IPS-20b (cell line): ENCODE measurements around the gene IGSF21.
A peak's percentile ranks its signal among the peaks of the same experiment; 100 is the strongest.

Experiments
- H3K27ac ChIP-seq: one replicate; pipeline ENCODE4 v1.5.1; 2013; ENCODE audit warnings: low read length
- H3K27me3 ChIP-seq: 2 replicates; pipeline ENCODE4 v1.6.1; 2013; ENCODE audit warnings: mild to moderate bottlenecking, low read length, inconsistent platforms; ENCODE audit not compliant: insufficient read depth
- H3K36me3 ChIP-seq: 2 replicates; pipeline ENCODE4 v1.6.1; 2013; ENCODE audit warnings: low read depth, mild to moderate bottlenecking, inconsistent platforms, low read length, moderate library complexity; ENCODE audit not compliant: insufficient read depth
- H3K4me1 ChIP-seq: 2 replicates; pipeline ENCODE4 v1.6.1; 2013; ENCODE audit warnings: mild to moderate bottlenecking, control low read depth, inconsistent platforms, low read length, moderate library complexity; ENCODE audit not compliant: insufficient read depth
- H3K4me3 ChIP-seq: 2 replicates; pipeline ENCODE4 v1.5.1; 2013; ENCODE audit warnings: mild to moderate bottlenecking, low read length, inconsistent platforms
- H3K9ac ChIP-seq: 2 replicates; pipeline ENCODE4 v1.6.1; 2013; ENCODE audit warnings: low read depth, mild to moderate bottlenecking, inconsistent platforms, low read length, moderate library complexity
- H3K9me3 ChIP-seq: 2 replicates; pipeline ENCODE4 v1.6.1; 2013; ENCODE audit warnings: mild to moderate bottlenecking, low read depth, low read length, inconsistent platforms; ENCODE audit not compliant: insufficient read depth

IGSF21 gene

GRCh38 chr1:18262726-18263125 is 155.1 kb downstream of the IGSF21 start:
- H3K9ac ChIP-seq, result peak overlapping the region; percentile 26; the same call in 1 of the 2 replicates
- no peaks in the 10 kb centered on the region for H3K36me3 ChIP-seq
- H3K4me3 ChIP-seq, result no peak overlapping the region
- H3K4me1 ChIP-seq, result peaks cover 30% of the 10 kb centered on the region; the same call in 1 of the 2 replicates
- H3K27ac ChIP-seq, result no peak overlapping the region
- H3K27me3 ChIP-seq, result no peaks in the 10 kb centered on the region; the same call in 1 of the 2 replicates
- H3K9me3 ChIP-seq, result no peaks in the 10 kb centered on the region

DNA sequence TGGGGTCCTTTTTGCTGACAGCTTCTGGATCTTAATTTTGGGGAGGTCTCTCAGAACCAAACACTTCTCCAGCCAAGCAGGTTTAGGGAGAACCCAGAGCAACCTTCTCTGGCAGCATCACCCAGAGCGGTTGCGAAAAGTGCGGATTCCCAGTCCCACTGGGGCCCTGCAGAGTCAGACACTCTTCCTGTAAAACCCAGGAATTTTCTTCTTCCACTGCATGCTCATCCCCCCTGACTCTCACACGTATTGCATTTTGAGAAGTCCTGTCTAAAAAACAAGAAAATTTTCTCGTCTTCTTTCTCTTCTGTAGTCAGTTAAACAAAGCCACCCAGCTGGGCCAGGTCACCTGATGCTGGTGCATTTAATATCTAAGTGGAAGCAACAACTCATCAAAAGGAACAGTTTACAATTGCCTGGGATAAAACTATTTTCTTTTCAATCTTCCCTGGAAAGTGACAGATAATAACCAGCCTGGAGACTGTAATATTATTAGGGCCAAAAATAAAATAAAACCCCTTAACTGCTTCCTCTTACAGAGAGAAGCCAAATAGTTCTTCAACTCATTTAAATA is 156.0 kb downstream of the IGSF21 start:
- no peaks in the 10 kb centered on the region for H3K36me3 ChIP-seq
- no peak overlapping the region for H3K27ac ChIP-seq
- H3K4me1 ChIP-seq, result peaks cover 30% of the 10 kb centered on the region; the same call in 1 of the 2 replicates
- no peak overlapping the region; the same call in 1 of the 2 replicates for H3K4me3 ChIP-seq
- no peaks in the 10 kb centered on the region for H3K9me3 ChIP-seq
- peak overlapping the region; percentile 36; the same call in 1 of the 2 replicates for H3K9ac ChIP-seq
- no peaks in the 10 kb centered on the region; the same call in 1 of the 2 replicates for H3K27me3 ChIP-seq

DNA sequence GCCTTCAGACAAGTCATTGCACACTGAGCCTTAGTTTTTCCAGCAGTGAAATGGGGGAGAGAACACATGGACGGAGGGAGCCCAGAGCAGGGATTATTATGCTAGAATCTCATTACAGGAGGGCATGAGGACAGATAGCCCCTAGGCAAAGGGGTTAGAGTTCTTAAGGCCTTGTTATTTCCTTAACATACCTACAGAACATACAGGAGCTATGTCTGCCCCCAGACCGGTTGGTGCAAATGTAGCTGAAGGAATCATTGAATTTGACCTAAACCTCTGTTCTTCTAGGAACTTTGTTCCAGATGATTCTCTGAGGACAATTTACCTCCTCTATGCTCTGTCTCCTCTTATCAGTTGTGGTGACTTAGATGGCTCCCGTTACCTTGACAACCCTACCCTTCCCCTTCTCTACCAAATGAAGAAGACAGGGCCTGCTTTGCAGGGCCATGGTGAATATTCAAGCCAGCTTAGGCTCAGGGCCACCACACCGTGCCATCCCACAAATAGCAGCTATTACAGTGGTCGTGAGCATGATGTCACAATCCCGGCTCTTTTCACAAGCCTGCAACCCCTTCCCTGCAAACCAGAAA is 156.9 kb downstream of the IGSF21 start:
- no peaks in the 10 kb centered on the region for H3K36me3 ChIP-seq
- peaks cover 30% of the 10 kb centered on the region; the same call in 1 of the 2 replicates for H3K4me1 ChIP-seq
- no peak overlapping the region for H3K4me3 ChIP-seq
- H3K9me3 ChIP-seq, result no peaks in the 10 kb centered on the region
- H3K27me3 ChIP-seq, result no peaks in the 10 kb centered on the region; the same call in 1 of the 2 replicates
- H3K27ac ChIP-seq, result no peak overlapping the region
- H3K9ac ChIP-seq, result no peak overlapping the region

DNA sequence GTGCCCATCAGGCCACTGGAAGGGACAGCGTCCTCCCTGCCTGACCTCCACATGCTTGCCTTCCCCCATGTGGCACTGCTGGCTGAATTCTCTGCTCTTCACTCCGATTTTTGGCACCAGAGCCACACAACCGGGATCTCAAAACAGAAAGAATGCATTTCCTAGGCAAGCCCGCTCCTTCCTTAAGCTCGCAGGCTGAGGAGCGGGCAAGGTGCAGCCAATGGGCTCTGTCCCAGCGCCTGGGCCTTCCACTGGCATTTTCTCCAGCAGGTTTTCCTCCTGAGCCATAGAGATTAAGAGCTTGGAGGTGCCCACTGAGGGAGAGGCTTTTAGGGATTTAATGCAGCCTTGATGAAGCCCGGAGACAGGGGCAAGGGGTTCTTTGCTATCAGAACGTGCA is 158.0 kb downstream of the IGSF21 start:
- peaks cover 30% of the 10 kb centered on the region; the same call in 1 of the 2 replicates for H3K4me1 ChIP-seq
- no peak overlapping the region for H3K9ac ChIP-seq
- no peaks in the 10 kb centered on the region for H3K36me3 ChIP-seq
- no peaks in the 10 kb centered on the region for H3K27me3 ChIP-seq
- H3K27ac ChIP-seq, result no peak overlapping the region
- H3K4me3 ChIP-seq, result no peak overlapping the region
- H3K9me3 ChIP-seq, result no peaks in the 10 kb centered on the region

DNA sequence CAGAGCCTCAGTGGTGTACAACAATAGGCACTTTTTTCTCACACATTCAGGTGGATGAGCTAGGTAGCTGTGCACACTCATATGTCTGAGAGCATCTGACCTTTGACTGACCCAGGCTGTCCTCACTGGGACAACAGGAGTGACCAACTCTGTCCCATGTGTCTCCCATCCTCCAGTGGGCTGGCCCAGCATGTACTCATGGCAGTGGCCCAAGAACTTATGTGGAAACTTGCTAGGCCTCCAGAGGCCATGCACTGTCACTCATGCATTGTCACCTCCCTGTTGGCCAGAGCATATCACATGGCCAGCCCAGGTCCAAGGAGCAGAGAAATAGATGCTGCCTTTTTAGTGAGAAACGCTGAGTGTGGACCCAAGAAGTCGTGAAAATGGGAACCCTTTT is 158.8 kb downstream of the IGSF21 start:
- H3K36me3 ChIP-seq, result no peaks in the 10 kb centered on the region
- no peak overlapping the region for H3K9ac ChIP-seq
- no peak overlapping the region for H3K4me3 ChIP-seq
- H3K27ac ChIP-seq, result no peak overlapping the region
- no peaks in the 10 kb centered on the region for H3K9me3 ChIP-seq
- peaks cover 30% of the 10 kb centered on the region; the same call in 1 of the 2 replicates for H3K4me1 ChIP-seq
- H3K27me3 ChIP-seq, result no peaks in the 10 kb centered on the region

DNA sequence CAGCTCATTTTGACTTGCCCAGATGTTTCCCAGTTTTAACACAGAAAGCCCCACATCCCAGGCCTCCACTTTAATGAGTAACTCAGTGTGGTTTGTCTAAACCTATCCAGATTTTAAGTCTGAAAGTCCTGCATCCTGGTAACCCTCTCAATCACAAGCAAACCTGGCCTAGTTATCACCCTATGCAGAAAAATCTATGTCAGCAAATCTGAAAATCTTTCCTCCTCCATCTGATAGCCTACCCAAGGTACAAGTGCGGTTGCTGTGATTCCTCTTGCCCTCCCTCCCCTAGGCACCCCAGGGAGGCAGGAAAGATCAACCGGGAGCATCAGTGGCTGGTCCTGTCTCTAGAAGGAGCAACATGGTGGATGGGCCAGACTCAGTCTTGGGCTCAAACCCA is 163.7 kb downstream of the IGSF21 start:
- Histone ChIP-seq H3K36me3 (no peaks in the 10 kb centered on the region), H3K27ac (no peak overlapping the region), H3K27me3 (no peaks in the 10 kb centered on the region), H3K9ac (no peak overlapping the region), H3K9me3 (no peaks in the 10 kb centered on the region), H3K4me1 (no peaks in the 10 kb centered on the region), H3K4me3 (no peak overlapping the region)

DNA sequence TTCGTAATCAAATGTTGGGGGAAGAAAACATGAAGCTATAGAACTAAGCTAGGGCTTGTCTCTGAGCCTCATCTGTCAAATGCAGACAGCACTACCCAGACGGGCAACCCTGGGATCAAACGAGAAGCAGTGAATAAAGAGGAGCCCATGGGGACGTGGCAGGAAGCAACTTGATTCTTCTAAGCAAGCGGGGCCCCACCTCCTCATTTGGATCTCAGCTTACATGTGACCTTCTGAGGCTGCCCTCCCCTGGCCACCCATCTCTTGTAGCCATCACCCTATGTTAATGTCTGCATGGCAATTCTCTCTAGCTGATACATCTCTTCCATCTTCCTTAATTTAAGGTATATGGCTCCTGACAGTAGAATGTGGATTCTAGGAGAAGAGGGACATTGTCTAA is 171.3 kb downstream of the IGSF21 start:
- no peak overlapping the region for H3K4me3 ChIP-seq
- H3K9ac ChIP-seq, result no peak overlapping the region
- peaks cover 16% of the 10 kb centered on the region; the same call in 1 of the 2 replicates for H3K4me1 ChIP-seq
- H3K27ac ChIP-seq, result no peak overlapping the region
- no peaks in the 10 kb centered on the region for H3K36me3 ChIP-seq
- no peaks in the 10 kb centered on the region for H3K9me3 ChIP-seq
- no peaks in the 10 kb centered on the region for H3K27me3 ChIP-seq

DNA sequence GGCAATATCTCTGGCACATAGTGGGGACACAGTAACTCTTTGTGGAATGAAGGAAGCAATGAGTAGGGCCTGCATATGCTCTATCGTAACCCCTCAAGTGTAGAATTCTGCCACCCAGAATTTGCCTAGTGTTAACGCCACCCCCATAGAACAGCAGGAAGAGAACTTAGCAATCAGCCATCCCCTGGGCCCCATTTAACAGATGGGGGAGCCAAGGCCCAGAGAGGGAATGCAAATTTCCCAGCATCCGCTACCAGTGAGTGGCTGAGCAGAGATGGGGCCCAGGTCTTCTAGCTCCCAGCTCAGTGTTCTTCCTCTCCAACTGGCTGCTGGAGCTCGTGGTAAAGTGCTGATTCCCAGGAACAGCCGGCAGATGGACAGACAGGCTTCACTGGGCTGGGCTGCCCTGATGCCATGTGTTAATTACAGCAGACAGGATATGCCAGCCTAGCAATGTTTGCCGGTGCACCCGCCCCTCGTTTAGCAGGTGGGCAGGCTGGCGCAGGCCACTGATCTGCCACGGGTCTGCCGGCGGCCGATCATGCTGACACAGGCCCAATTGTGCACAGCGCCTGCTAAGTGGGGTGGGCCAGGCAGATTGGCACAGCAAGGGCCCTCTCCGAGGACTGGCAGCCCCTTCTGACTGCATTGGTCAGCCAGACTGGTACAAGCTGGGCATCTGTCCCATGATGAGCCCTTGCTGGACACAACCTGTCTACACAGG is 171.9 kb downstream of the IGSF21 start:
- Histone ChIP-seq H3K4me1 (peaks cover 17% of the 10 kb centered on the region; the same call in 1 of the 2 replicates), H3K36me3 (no peaks in the 10 kb centered on the region), H3K27ac (no peak overlapping the region)

DNA sequence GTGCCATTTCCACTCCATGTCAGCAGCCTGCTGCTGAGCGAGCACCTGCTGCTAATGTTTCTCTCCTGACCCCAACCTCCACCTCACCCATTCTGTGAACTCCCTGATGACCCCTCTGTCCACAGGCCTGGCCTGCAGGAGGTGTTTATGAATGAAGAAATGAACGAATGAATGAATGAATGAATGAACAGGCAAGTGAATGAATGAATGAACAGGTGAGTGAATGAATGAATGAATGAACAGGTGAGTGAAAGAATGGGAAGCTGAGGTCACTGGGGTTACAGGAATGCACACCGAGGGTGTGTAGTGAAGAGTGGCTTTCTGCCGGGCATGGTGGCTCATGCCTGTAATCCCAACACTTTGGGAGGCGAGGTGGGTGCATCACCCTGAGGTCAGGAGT is 173.4 kb downstream of the IGSF21 start:
- no peaks in the 10 kb centered on the region for H3K27me3 ChIP-seq
- no peaks in the 10 kb centered on the region for H3K36me3 ChIP-seq
- no peak overlapping the region for H3K9ac ChIP-seq
- H3K4me1 ChIP-seq, result peaks cover 23% of the 10 kb centered on the region; the same call in 1 of the 2 replicates
- H3K27ac ChIP-seq, result no peak overlapping the region
- no peak overlapping the region for H3K4me3 ChIP-seq
- no peaks in the 10 kb centered on the region for H3K9me3 ChIP-seq

More for the DNA sequence above, 171.9 kb downstream of the IGSF21 start:
- H3K9ac ChIP-seq, result no peak overlapping the region
- H3K9me3 ChIP-seq, result no peaks in the 10 kb centered on the region
- no peaks in the 10 kb centered on the region for H3K27me3 ChIP-seq
- H3K4me3 ChIP-seq, result no peak overlapping the region

DNA sequence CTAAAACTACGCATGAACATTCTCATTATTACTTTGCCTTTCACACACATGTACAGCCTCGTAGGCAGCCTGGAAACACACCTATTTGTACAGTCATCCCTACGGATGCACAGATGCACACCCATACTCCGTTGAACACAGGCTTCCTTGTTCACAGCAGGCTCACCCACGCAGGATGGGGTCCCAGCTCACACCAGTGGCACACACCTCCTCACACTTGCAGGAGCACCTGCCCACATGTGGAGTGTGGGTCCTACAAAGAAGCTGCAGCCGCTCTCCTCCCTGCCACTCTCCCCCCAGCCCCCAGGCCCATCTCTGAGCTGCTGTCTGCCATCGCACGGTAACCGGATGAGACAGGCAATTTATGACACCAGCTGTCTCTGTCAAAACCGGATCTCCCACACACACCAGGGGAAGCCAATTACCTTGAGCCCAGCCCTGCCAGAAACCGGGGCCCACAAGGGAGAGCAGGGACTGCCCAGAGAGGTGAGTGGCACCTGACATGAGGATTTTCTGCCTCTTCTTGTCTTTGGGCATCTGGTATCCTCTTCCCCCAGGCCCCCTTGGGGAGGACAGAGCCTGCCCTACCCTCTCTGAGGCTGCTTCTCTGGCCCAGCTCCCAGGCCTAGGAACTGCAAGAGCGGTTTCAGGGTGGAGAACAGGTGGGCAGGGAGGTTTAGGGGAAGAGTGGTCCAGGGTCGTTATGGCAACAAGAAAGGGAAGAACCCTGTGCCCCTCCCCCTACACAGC is 175.4 kb downstream of the IGSF21 start:
- H3K27ac ChIP-seq, result no peak overlapping the region
- H3K36me3 ChIP-seq, result no peaks in the 10 kb centered on the region
- peaks cover 23% of the 10 kb centered on the region; the same call in 1 of the 2 replicates for H3K4me1 ChIP-seq
- no peak overlapping the region for H3K4me3 ChIP-seq
- no peaks in the 10 kb centered on the region for H3K9me3 ChIP-seq
- H3K27me3 ChIP-seq, result no peaks in the 10 kb centered on the region
- H3K9ac ChIP-seq, result no peak overlapping the region

DNA sequence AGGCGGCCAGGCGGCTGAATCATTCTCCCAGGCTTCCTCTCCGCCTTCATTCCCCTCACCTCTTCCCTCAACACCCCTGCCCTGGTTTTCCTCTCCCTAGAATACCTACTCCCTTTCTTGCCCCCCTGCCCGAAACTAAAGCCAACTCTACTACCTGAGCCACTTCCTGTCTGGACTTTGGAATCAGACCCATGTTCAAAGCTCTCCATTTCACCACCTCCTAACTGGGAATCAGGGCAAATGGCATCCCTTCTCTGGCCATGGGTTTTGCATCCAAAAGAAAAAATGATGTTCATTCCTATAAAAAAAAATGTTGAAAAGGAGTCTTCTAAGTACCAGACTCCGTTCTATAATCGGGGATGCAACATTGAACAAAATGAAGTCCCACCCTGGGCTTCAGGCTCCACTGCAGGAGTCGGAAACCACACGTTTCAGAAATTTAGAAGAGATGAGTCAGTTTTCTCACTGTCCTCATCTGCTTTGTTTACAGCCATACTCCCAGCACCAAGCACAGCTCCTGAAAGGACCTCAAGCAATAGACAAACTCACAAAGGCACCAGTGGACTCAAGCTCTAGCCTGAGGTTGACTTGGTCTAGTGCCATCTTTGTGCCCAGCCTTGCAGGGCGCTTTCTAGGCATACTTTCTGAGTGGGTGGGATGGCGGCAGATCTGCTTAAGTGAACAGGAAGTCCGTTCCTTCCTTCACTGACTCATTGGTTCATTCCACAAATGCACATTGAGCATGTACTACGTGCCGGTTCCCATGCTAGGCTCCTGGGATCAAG is 176.2 kb downstream of the IGSF21 start:
- no peak overlapping the region for H3K4me3 ChIP-seq

More for the DNA sequence above, 176.2 kb downstream of the IGSF21 start:
- Histone ChIP-seq H3K27me3 (no peaks in the 10 kb centered on the region), H3K36me3 (no peaks in the 10 kb centered on the region), H3K9me3 (no peaks in the 10 kb centered on the region), H3K9ac (no peak overlapping the region), H3K4me1 (peaks cover 20% of the 10 kb centered on the region; the same call in 1 of the 2 replicates), H3K27ac (no peak overlapping the region)
